Activated T-cell treated with anti-CD3 and anti-CD28 coated beads, Interleukin-2, amount 50 U/mL, for 72 hours (primary cell): ENCODE data around the gene ANTXRL. TPM values are rescaled to one million over a fixed set of nuclear protein-coding genes. Genes with fewer than 3 reads are reported as not detected.
"Not testable (repeated sequence)": the region's sequence is repeated elsewhere in the genome, so short reads cannot be mapped to it uniquely, and the experiment has no call there.

ENCODE experiments used
- ATAC-seq, 2 donors: fragments of 150-1000 bp; cut with Tn5 transposase; replicated peaks in 1 of 2; 2 replicates each; pipeline ENCODE4 v1.10.0; 2021; ENCODE audit warnings: moderate library complexity in 2 of 2, mild to moderate bottlenecking in 1 of 2
- DNase-seq, 2 donors: peaks; one replicate each; pipeline ENCODE4 v3.0.0; 2021 to 2022; ENCODE audit warnings: mixed read lengths in 1 of 2
- H3K27ac Mint-ChIP-seq: one replicate; pipeline ENCODE4 v1.8.0; 2022; ENCODE audit warnings: mild to moderate bottlenecking, moderate library complexity, mixed read lengths
- H3K27me3 Mint-ChIP-seq: one replicate; pipeline ENCODE4 v1.8.0; 2022; ENCODE audit warnings: low read depth, mixed read lengths
- H3K36me3 Mint-ChIP-seq, 2 donors: one replicate each; pipeline ENCODE4 v1.8.0; 2022; ENCODE audit warnings: mixed read lengths in 2 of 2, mild to moderate bottlenecking in 1 of 2; ENCODE audit not compliant: insufficient read depth in 2 of 2
- H3K4me1 Mint-ChIP-seq: one replicate; pipeline ENCODE4 v1.8.0; 2022; ENCODE audit warnings: low read depth, mixed read lengths
- H3K4me3 Mint-ChIP-seq, 2 donors: one replicate each; pipeline ENCODE4 v1.8.0; 2022; ENCODE audit warnings: mild to moderate bottlenecking in 2 of 2, mixed read lengths in 2 of 2, moderate library complexity in 2 of 2
- H3K9me3 Mint-ChIP-seq, 2 donors: one replicate each; pipeline ENCODE4 v1.8.0; 2022; ENCODE audit warnings: mixed read lengths in 2 of 2
- total RNA-seq, 2 donors: library from RNA; stranded (reverse); gene quantifications; one replicate each; pipeline ENCODE4 v1.2.3, GENCODE V29; 2022

The ANTXRL gene
- total RNA-seq, 2 donors from 2014 or later = not detected

- Mint-ChIP-seq H3K36me3 (no peaks in the 10 kb centered on the region), H3K27ac (no peak overlapping the region), H3K27me3 (no peaks in the 10 kb centered on the region), H3K4me1 (no peaks in the 10 kb centered on the region), H3K4me3 (no peak overlapping the region), H3K9me3 (no peaks in the 10 kb centered on the region)
- ATAC-seq (no peak), DNase-seq (no peak)
Observed at GRCh38 chr10:46317889-46318288, 31.1 kb downstream of the ANTXRL start.

GRCh38 chr10:46318799-46319198, 32.0 kb downstream of the ANTXRL start:
- no peak for DNase-seq
- H3K4me3 Mint-ChIP-seq = no peak overlapping the region
- H3K4me1 Mint-ChIP-seq = no peaks in the 10 kb centered on the region
- ATAC-seq = no peak
- no peaks in the 10 kb centered on the region for H3K27me3 Mint-ChIP-seq
- H3K36me3 Mint-ChIP-seq = no peaks in the 10 kb centered on the region
- no peaks in the 10 kb centered on the region for H3K9me3 Mint-ChIP-seq
- H3K27ac Mint-ChIP-seq = no peak overlapping the region

DNA sequence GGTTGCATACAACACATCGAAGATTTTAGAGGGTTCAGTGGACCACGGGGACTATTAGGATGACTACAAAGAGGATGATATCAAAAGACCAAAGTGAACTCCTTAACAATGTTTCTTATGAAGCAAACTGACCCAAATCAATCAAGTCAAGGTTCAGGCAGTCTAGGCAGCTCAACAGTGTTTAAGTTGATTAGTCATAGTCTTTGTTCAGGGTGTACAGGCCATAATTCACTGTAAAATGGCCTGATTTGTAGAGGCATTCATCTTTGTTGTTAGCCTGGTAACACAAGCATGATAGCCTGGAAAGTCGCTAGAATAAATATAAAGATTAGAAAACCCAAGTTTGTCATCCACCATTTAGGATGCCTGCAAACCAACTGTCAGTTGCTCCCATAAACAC, 32.6 kb downstream of the ANTXRL start:
- H3K27me3 Mint-ChIP-seq = no peaks in the 10 kb centered on the region
- H3K9me3 Mint-ChIP-seq = no peaks in the 10 kb centered on the region
- no peaks in the 10 kb centered on the region for H3K36me3 Mint-ChIP-seq
- DNase-seq = no peak
- H3K4me1 Mint-ChIP-seq = no peaks in the 10 kb centered on the region
- ATAC-seq = no peak
- no peak overlapping the region for H3K4me3 Mint-ChIP-seq
- no peak overlapping the region for H3K27ac Mint-ChIP-seq

- no peaks in the 10 kb centered on the region for H3K27me3 Mint-ChIP-seq
- H3K4me1 Mint-ChIP-seq = no peaks in the 10 kb centered on the region
- DNase-seq (no peak), ATAC-seq (no peak)
- H3K36me3 Mint-ChIP-seq = no peaks in the 10 kb centered on the region
- H3K9me3 Mint-ChIP-seq = no peaks in the 10 kb centered on the region
- no peak overlapping the region for H3K4me3 Mint-ChIP-seq
- H3K27ac Mint-ChIP-seq = no peak overlapping the region
Observed at GRCh38 chr10:46321770-46322169, 35.0 kb downstream of the ANTXRL start.

DNA sequence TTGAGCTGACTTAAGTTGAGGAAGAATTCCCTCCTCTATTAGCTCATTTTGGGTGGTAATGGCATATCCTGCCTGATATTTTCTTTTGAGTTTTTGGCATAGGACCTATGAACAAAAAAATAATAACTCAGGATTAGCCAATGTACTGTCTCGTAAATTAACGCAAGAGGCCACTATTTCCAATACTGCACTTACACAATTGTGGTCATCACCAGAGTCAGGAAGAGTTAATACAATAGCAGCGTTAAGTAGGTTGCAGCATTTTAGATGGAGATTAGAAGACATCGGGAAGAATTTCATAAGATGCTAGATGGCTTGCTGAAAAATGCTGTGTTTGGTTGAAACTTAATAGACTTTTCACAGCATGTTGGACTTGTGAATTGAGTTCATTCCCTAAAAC, 36.4 kb downstream of the ANTXRL start:
- no peak overlapping the region for H3K4me3 Mint-ChIP-seq
- H3K9me3 Mint-ChIP-seq = no peaks in the 10 kb centered on the region
- ATAC-seq (no peak), DNase-seq (no peak)
- no peaks in the 10 kb centered on the region for H3K27me3 Mint-ChIP-seq
- H3K4me1 Mint-ChIP-seq = no peaks in the 10 kb centered on the region
- no peaks in the 10 kb centered on the region for H3K36me3 Mint-ChIP-seq
- no peak overlapping the region for H3K27ac Mint-ChIP-seq

DNA sequence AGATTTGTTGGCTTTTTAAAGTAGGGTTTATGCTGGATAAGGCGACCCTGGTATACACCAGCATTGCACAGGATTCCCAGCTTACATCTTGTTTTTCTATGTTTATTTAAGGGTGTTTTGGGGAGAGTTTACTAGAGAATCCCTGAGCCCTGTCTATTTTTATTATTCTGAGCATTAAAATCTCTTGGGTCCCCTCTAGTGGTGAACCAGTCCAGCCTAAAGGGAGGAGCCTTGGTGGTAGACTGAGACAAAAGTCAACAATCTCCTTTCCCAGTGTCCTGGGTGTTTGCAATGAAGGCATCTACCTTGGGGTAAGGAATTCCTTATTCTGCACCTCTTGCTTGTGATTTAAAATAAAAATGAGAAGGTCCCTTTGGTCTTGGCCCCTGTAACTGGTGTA, 38.2 kb downstream of the ANTXRL start:
- Mint-ChIP-seq H3K27ac (no peak overlapping the region), H3K4me1 (no peaks in the 10 kb centered on the region), H3K4me3 (no peak overlapping the region), H3K27me3 (no peaks in the 10 kb centered on the region), H3K9me3 (no peaks in the 10 kb centered on the region), H3K36me3 (no peaks in the 10 kb centered on the region)
- ATAC-seq = no peak
- DNase-seq = no peak

DNA sequence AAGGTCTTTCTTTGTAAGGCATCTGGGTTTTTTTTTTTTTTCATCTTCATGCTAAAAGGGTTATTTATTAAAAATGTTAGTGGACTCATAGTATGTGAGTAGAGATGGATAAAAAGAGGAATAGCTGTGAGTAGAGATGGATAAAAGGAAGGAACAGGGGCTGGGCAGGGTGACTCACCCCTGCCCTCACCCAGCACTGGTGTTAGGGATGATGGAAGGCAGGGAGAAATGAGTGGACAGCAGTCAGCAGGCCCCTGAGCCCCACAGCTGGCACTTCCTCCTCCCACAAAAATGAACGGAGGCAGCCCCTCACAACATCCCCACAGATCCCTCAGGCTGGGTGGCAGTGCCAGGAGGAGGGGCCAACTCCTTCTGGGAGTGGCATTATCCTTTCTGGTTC, 39.3 kb downstream of the ANTXRL start:
- no peaks in the 10 kb centered on the region for H3K4me1 Mint-ChIP-seq
- H3K27me3 Mint-ChIP-seq = no peaks in the 10 kb centered on the region
- H3K36me3 Mint-ChIP-seq = no peaks in the 10 kb centered on the region
- H3K27ac Mint-ChIP-seq = no peak overlapping the region
- ATAC-seq = no peak
- no peak for DNase-seq
- H3K9me3 Mint-ChIP-seq = no peaks in the 10 kb centered on the region
- H3K4me3 Mint-ChIP-seq = no peak overlapping the region

DNA sequence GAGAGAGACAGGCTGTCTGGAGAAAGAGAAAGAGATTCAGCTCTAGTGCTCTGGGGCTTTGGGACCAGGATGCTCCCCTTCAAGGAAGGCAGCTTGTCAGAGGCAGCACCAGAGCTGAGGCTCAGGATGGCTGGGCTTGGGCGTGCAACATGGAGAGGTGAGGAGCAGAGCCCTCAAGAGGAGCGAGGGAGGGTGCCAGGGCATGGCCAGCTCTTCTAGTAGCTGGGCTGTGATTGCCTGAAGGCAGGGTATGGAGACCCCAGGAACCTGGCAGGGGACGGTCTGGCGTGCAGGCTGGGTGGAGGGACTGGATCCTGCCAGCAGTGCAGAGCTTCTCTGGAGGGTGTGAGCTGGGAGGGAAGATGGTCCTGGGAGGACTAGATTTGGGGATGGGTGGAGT, 40.2 kb downstream of the ANTXRL start:
- no peak overlapping the region for H3K27ac Mint-ChIP-seq
- no peaks in the 10 kb centered on the region for H3K27me3 Mint-ChIP-seq
- ATAC-seq (no peak), DNase-seq (no peak)
- no peaks in the 10 kb centered on the region for H3K4me1 Mint-ChIP-seq
- no peaks in the 10 kb centered on the region for H3K36me3 Mint-ChIP-seq
- no peak overlapping the region for H3K4me3 Mint-ChIP-seq
- H3K9me3 Mint-ChIP-seq = no peaks in the 10 kb centered on the region

GRCh38 chr10:46327685-46328084, 40.9 kb downstream of the ANTXRL start:
- ATAC-seq (no peak), DNase-seq (no peak)
- Mint-ChIP-seq H3K36me3 (no peaks in the 10 kb centered on the region), H3K27ac (no peak overlapping the region), H3K4me1 (no peaks in the 10 kb centered on the region), H3K9me3 (no peaks in the 10 kb centered on the region), H3K4me3 (no peak overlapping the region), H3K27me3 (no peaks in the 10 kb centered on the region)

DNA sequence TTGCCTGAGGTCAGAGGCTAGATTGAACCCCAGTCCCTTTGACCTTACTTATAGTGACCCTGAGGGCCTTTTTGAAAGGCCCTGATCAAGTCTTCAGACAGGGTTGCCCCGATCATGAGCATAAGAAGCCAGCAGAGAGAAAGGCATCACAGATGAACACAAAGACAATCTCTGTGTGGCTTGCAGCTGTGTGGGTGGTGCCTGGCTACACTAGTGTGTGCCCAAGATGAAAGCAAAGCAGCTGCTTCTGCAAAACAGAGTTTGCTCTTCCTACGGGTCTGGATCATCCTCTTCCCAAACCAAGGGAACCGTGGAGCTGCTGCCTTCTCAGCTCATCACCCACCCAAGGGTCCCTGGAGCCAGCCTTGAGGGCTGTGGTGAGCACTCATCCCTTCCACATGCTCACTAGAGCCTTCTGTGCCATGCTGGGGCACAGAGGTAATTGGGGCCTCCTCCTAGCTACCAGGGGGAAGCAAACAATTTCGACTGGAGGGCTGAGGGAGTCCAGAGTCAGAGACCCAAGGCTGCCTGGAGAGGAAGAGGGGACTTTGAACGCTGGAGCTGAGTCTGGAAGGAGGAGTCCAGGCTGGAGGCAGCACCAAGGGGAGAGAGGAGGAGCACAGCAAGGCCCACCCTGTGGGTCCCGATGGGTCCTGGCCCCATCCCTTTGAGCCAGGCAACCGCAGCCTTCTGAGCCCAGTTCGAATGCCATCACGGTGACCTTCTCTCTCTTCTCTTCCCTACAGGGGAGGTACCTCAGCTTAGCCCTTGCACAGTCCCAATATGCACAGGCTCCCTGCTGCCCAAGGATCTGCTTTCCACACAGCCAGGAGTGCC, 42.3 kb downstream of the ANTXRL start:
- Mint-ChIP-seq H3K36me3 (no peaks in the 10 kb centered on the region), H3K27me3 (no peaks in the 10 kb centered on the region), H3K4me3 (no peak overlapping the region), H3K9me3 (no peaks in the 10 kb centered on the region), H3K27ac (no peak overlapping the region), H3K4me1 (no peaks in the 10 kb centered on the region)
- ATAC-seq (no peak), DNase-seq (no peak)

- ATAC-seq (no peak), DNase-seq (no peak)
- Mint-ChIP-seq H3K36me3 (no peaks in the 10 kb centered on the region), H3K4me1 (no peaks in the 10 kb centered on the region), H3K4me3 (no peak overlapping the region), H3K27ac (no peak overlapping the region), H3K27me3 (no peaks in the 10 kb centered on the region), H3K9me3 (no peaks in the 10 kb centered on the region)
Observed at GRCh38 chr10:46329690-46330016, 42.9 kb downstream of the ANTXRL start.

GRCh38 chr10:46330894-46331293, 44.1 kb downstream of the ANTXRL start:
- ATAC-seq (no peak), DNase-seq (no peak)
- no peaks in the 10 kb centered on the region for H3K36me3 Mint-ChIP-seq

DNA sequence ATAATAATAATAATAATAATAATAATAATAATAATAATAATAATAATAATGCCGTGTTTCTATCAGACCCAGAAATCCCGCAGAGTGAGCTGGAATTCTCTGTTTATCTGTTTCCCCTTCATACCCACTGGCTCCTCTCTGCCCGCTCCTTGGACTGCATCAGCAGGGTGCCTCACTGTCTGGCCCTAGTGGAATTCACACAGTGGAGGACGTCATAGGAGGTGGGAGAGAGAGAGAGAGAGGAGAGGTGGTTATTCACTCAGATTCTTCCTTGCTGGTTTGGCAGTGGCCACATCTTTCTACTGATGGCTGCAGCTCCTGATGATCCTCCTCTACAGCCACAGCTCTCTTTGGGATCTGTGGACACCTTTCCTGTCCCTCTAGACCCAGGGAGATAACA, 78.7 kb downstream of the ANTXRL start:
- not testable (repeated sequence) for H3K9me3 Mint-ChIP-seq, H3K27ac Mint-ChIP-seq, H3K4me1 Mint-ChIP-seq, ATAC-seq, DNase-seq, H3K27me3 Mint-ChIP-seq, H3K36me3 Mint-ChIP-seq, H3K4me3 Mint-ChIP-seq

More at GRCh38 chr10:46330894-46331293, 44.1 kb downstream of the ANTXRL start:
- Mint-ChIP-seq H3K4me1 (no peaks in the 10 kb centered on the region), H3K4me3 (no peak overlapping the region), H3K27ac (no peak overlapping the region), H3K9me3 (no peaks in the 10 kb centered on the region), H3K27me3 (no peaks in the 10 kb centered on the region)

DNA sequence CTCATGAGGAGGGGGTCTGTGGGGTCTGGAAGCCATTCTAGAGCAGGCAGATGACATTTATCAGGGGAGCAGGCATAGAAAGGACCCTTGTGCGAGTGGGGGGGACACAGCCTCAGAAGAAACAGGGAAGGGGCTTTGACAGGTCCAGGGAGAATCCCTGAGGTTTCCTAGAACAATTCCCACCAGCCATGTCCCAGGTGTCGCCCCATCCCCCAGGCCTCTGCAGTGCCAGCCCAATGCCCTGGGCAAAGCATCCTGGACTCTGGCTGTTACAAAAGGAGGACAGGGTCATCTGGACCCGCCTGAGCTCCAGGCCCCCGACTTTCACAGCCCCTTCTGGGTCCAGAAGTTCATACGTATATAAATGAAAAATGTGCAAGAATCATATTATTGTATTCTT, 80.4 kb downstream of the ANTXRL start:
- not testable (repeated sequence) for H3K4me3 Mint-ChIP-seq, H3K9me3 Mint-ChIP-seq

More for the DNA sequence above, 80.4 kb downstream of the ANTXRL start:
- not testable (repeated sequence) for DNase-seq, H3K4me1 Mint-ChIP-seq, H3K27me3 Mint-ChIP-seq, H3K27ac Mint-ChIP-seq, H3K36me3 Mint-ChIP-seq, ATAC-seq
